Measurements from ENCODE around the gene TPPP2. TPM values are rescaled to one million over a fixed set of nuclear protein-coding genes. Genes with fewer than 3 reads are reported as not detected.

The TPPP2 gene
- total RNA-seq, 1 donor from 2014 or later, result not detected

- Mint-ChIP-seq H3K27ac (ENCODE audit: unreplicated experiment) (peak overlapping the region; percentile 99), H3K36me3 (ENCODE audit: unreplicated experiment) (peaks cover 23% of the 10 kb centered on the region), H3K9me3 (ENCODE audit: unreplicated experiment) (no peaks in the 10 kb centered on the region), H3K4me3 (ENCODE audit: unreplicated experiment) (peak overlapping the region; percentile 91), H3K27me3 (ENCODE audit: unreplicated experiment) (no peaks in the 10 kb centered on the region), H3K4me1 (ENCODE audit: unreplicated experiment) (peaks cover 39% of the 10 kb centered on the region)
- peak; percentile 28 for TF ChIP-seq CTCF (IDR thresholded peaks at IDR 0.05)
- DNase-seq (ENCODE audit: extremely low spot score, unreplicated experiment), result no peak
Measured at GRCh38 chr14:21072031-21072473, 42.0 kb downstream of the TPPP2 start.

- Mint-ChIP-seq H3K4me1 (ENCODE audit: unreplicated experiment) (peaks cover 39% of the 10 kb centered on the region), H3K4me3 (ENCODE audit: unreplicated experiment) (peak overlapping the region; percentile 91), H3K27ac (ENCODE audit: unreplicated experiment) (peak overlapping the region; percentile 99), H3K36me3 (ENCODE audit: unreplicated experiment) (peaks cover 29% of the 10 kb centered on the region), H3K27me3 (ENCODE audit: unreplicated experiment) (no peaks in the 10 kb centered on the region), H3K9me3 (ENCODE audit: unreplicated experiment) (no peaks in the 10 kb centered on the region)
- TF ChIP-seq CTCF (IDR thresholded peaks at IDR 0.05), result no peak
- no peak for DNase-seq (ENCODE audit: extremely low spot score, unreplicated experiment)
Measured at GRCh38 chr14:21072781-21073339, 42.8 kb downstream of the TPPP2 start.

GRCh38 chr14:21073921-21074320 is 43.9 kb downstream of the TPPP2 start:
- Mint-ChIP-seq H3K27ac (ENCODE audit: unreplicated experiment) (no peak overlapping the region), H3K27me3 (ENCODE audit: unreplicated experiment) (no peaks in the 10 kb centered on the region), H3K36me3 (ENCODE audit: unreplicated experiment) (peaks cover 32% of the 10 kb centered on the region), H3K9me3 (ENCODE audit: unreplicated experiment) (no peaks in the 10 kb centered on the region), H3K4me3 (ENCODE audit: unreplicated experiment) (no peak overlapping the region), H3K4me1 (ENCODE audit: unreplicated experiment) (peaks cover 33% of the 10 kb centered on the region)
- no peak for DNase-seq (ENCODE audit: extremely low spot score, unreplicated experiment)
- TF ChIP-seq CTCF (IDR thresholded peaks at IDR 0.05), result no peak

GRCh38 chr14:21074398-21075272 is 44.6 kb downstream of the TPPP2 start:
- peaks cover 26% of the 10 kb centered on the region for H3K4me1 Mint-ChIP-seq (ENCODE audit: unreplicated experiment)

More at GRCh38 chr14:21074398-21075272, 44.6 kb downstream of the TPPP2 start:
- peaks cover 35% of the 10 kb centered on the region for H3K36me3 Mint-ChIP-seq (ENCODE audit: unreplicated experiment)
- H3K27ac Mint-ChIP-seq (ENCODE audit: unreplicated experiment), result peak overlapping the region; percentile 59
- H3K4me3 Mint-ChIP-seq (ENCODE audit: unreplicated experiment), result no peak overlapping the region
- H3K9me3 Mint-ChIP-seq (ENCODE audit: unreplicated experiment), result no peaks in the 10 kb centered on the region
- TF ChIP-seq CTCF (IDR thresholded peaks at IDR 0.05), result no peak
- DNase-seq (ENCODE audit: extremely low spot score, unreplicated experiment), result no peak
- H3K27me3 Mint-ChIP-seq (ENCODE audit: unreplicated experiment), result no peaks in the 10 kb centered on the region

Measured in osteocyte (in vitro differentiated cells).